ENCODE measurements around the gene PCDHA9. TPM values are rescaled to one million over a fixed set of nuclear protein-coding genes. Genes with fewer than 3 reads are reported as not detected.

The PCDHA9 gene
- total RNA-seq (2022; extraction: Qiagen RNA extraction; ENCODE audit: low read depth), result 0.04 TPM in 1 of 5 replicates, not detected in the others

GRCh38 chr5:140848139-140849102 is at the start of gene PCDHA9:
TSS of gene PCDHA9 (plus strand) at chr5:140848382. CDS start at chr5:140848496, 114 bp downstream.

GRCh38 chr5:140800816-140801493 is 47.2 kb upstream of the PCDHA9 start, which contains the start of gene PCDHA3:
TSS of gene PCDHA3 (plus strand) at chr5:140801057.

GRCh38 chr5:140806834-140807775 is 41.1 kb upstream of the PCDHA9 start, which contains the start of gene PCDHA4:
TSS of gene PCDHA4 (plus strand) at chr5:140807068.

GRCh38 chr5:140821375-140822280 is 26.6 kb upstream of the PCDHA9 start, which contains the start of gene PCDHA5:
TSS of gene PCDHA5 (plus strand) at chr5:140821613.

GRCh38 chr5:140827704-140828361 is 20.3 kb upstream of the PCDHA9 start, which contains the start of gene PCDHA6:
TSS of gene PCDHA6 (plus strand) at chr5:140827960. CDS start at chr5:140828092, 132 bp downstream.

GRCh38 chr5:140833993-140834392 is 14.2 kb upstream of the PCDHA9 start, which contains the start of gene PCDHA7:
TSS of gene PCDHA7 (plus strand) at chr5:140834269. CDS start at chr5:140834384, 115 bp downstream.

GRCh38 chr5:140840978-140841962 is 6.9 kb upstream of the PCDHA9 start, which contains the start of gene PCDHA8:
TSS of gene PCDHA8 (plus strand) at chr5:140841187. CDS start at chr5:140841322, 135 bp downstream.

GRCh38 chr5:140855772-140856674 is 7.8 kb downstream of the PCDHA9 start, which contains the start of gene PCDHA10:
TSS of gene PCDHA10 (plus strand) at chr5:140855897. CDS start at chr5:140856049, 152 bp downstream.

GRCh38 chr5:140868721-140869554 is 20.8 kb downstream of the PCDHA9 start, which contains the start of gene PCDHA11:
TSS of gene PCDHA11 (plus strand) at chr5:140868957. CDS start at chr5:140869104, 147 bp downstream.

GRCh38 chr5:140875085-140876065 is 27.2 kb downstream of the PCDHA9 start, which contains the start of gene PCDHA12:
TSS of gene PCDHA12 (plus strand) at chr5:140875308. CDS start at chr5:140875473, 165 bp downstream.

GRCh38 chr5:140881889-140882590 is 33.9 kb downstream of the PCDHA9 start, which contains the start of gene PCDHA13:
TSS of gene PCDHA13 (plus strand) at chr5:140882124. CDS start at chr5:140882269, 145 bp downstream.

Measured in A549 treated with RU486 at 1 μM for 4 hours (cell line).